B cell (primary cell): ENCODE results near the gene RPRD1A. TPM values are rescaled to one million over a fixed set of nuclear protein-coding genes. Genes with fewer than 3 reads are reported as not detected.

Experiments
- ATAC-seq: fragments of 200-7000 bp; cut with Tn5 transposase; one replicate; pipeline ENCODE4 v1.10.0; 2021; ENCODE audit warnings: low read depth, mild to moderate bottlenecking, moderate number of reproducible peaks, moderate library complexity
- CTCF ChIA-PET: fragments of 350-600 bp; sonication (Branson Sonifier 250); formaldehyde crosslinking; loops from one replicate; lab custom pipeline; 2021; ENCODE audit warnings: antibody characterized with exemption, inconsistent platforms; lab: Charles Lee
- POLR2A ChIA-PET: fragments of 350-600 bp; sonication (Branson Sonifier 250); formaldehyde crosslinking; loops from one replicate; lab custom pipeline; 2021; ENCODE audit warnings: antibody characterized with exemption; lab: Charles Lee
- DNase-seq: peaks from one replicate; pipeline ENCODE4 v3.0.0; 2013
- H2AFZ ChIP-seq: 2 replicates; pipeline ENCODE4 v1.6.1; 2012; ENCODE audit warnings: mild to moderate bottlenecking, low read depth, low read length; ENCODE audit not compliant: insufficient read depth, poor library complexity, severe bottlenecking
- H3K27ac ChIP-seq, 2 donors: 1 replicate in 1 of 2; 2 replicates in 1 of 2; pipeline ENCODE4 v1.5.1; 2012 to 2013; ENCODE audit warnings: low read length in 2 of 2, mild to moderate bottlenecking in 2 of 2, moderate library complexity in 1 of 2
- H3K27me3 ChIP-seq, 4 experiments: fragments of 200-600 bp in 1 of 4; sonication (generic) in 1 of 4; replicated peaks in 1 of 4; 1 replicate in 2 of 4; 2 replicates in 2 of 4; pipeline versions ENCODE4 v1.6.1 to v1.7.0; 2013 to 2016; ENCODE audit warnings: low read length in 3 of 4, mild to moderate bottlenecking in 2 of 4, mixed read lengths in 1 of 4, moderate library complexity in 1 of 4; ENCODE audit not compliant: insufficient read depth in 4 of 4, control insufficient read depth in 3 of 4; ENCODE audit errors: control extremely low read depth in 1 of 4
- H3K36me3 ChIP-seq, 2 experiments: replicated peaks in 1 of 2; 1 replicate in 1 of 2; 2 replicates in 1 of 2; pipeline versions ENCODE4 v1.6.1 to v1.7.1; 2013; ENCODE audit warnings: low read length in 1 of 2; ENCODE audit not compliant: insufficient read depth in 2 of 2, control insufficient read depth in 1 of 2; ENCODE audit errors: control extremely low read depth in 1 of 2, extremely low read depth in 1 of 2
- H3K4me1 ChIP-seq, 2 donors: fragments of 200-600 bp in 1 of 2; sonication (generic) in 1 of 2; 1 replicate in 1 of 2; 2 replicates in 1 of 2; pipeline versions ENCODE4 v1.5.1 to v1.6.1; 2013 to 2017; ENCODE audit warnings: low read length in 2 of 2; ENCODE audit not compliant: control insufficient read depth in 2 of 2, insufficient read depth in 2 of 2
- H3K4me2 ChIP-seq: replicated peaks from 2 replicates; pipeline ENCODE3; 2012; ENCODE audit warnings: mild to moderate bottlenecking, low read depth, low read length; ENCODE audit not compliant: poor library complexity, severe bottlenecking
- H3K4me3 ChIP-seq, 5 experiments: fragments of 200-600 bp in 1 of 5; sonication (generic) in 1 of 5; 1 replicate in 3 of 5; 2 replicates in 2 of 5; pipeline versions ENCODE4 v1.5.1 to v1.7.0; 2011 to 2016; ENCODE audit warnings: low read length in 4 of 5, mild to moderate bottlenecking in 4 of 5, low read depth in 2 of 5, control low read depth in 1 of 5, moderate library complexity in 1 of 5; ENCODE audit not compliant: insufficient read depth in 1 of 5; ENCODE audit errors: control extremely low read depth in 1 of 5, extremely low read depth in 1 of 5
- H3K79me2 ChIP-seq: fragments of 200-600 bp; sonication (generic); one replicate; pipeline ENCODE4 v1.6.0; 2016; ENCODE audit warnings: low read length; ENCODE audit not compliant: control insufficient read depth, insufficient read depth
- H3K9ac ChIP-seq: fragments of 200-600 bp; sonication (generic); 2 replicates; pipeline ENCODE4 v1.6.1; 2017; ENCODE audit warnings: mild to moderate bottlenecking, low read length, moderate library complexity
- H3K9me3 ChIP-seq, 3 donors: one replicate each; pipeline versions ENCODE4 v1.6.1 to v1.7.1; 2013; ENCODE audit warnings: low read length in 2 of 3; ENCODE audit not compliant: control insufficient read depth in 2 of 3, insufficient read depth in 1 of 3; ENCODE audit errors: control extremely low read depth in 1 of 3
- H4K20me1 ChIP-seq: 2 replicates; pipeline ENCODE4 v1.6.0; 2012; ENCODE audit warnings: mild to moderate bottlenecking, low read length; ENCODE audit not compliant: insufficient read depth, control insufficient read depth, poor library complexity, severe bottlenecking
- H3K27ac Mint-ChIP-seq: one replicate; pipeline ENCODE4 v1.8.0; 2021; ENCODE audit warnings: mixed read lengths
- H3K27me3 Mint-ChIP-seq: one replicate; pipeline ENCODE4 v1.8.0; 2021; ENCODE audit warnings: mixed read lengths
- H3K4me1 Mint-ChIP-seq: one replicate; pipeline ENCODE4 v1.8.0; 2021; ENCODE audit warnings: mixed read lengths
- H3K4me3 Mint-ChIP-seq: one replicate; pipeline ENCODE4 v1.8.0; 2021; ENCODE audit warnings: mixed read lengths
- H3K9me3 Mint-ChIP-seq: one replicate; pipeline ENCODE4 v1.8.0; 2022; ENCODE audit warnings: mixed read lengths; ENCODE audit not compliant: insufficient read depth
- CTCF ChIP-seq: fragments of 200-600 bp; IDR thresholded peaks from one replicate; pipeline ENCODE4 v1.8.0; 2022; ENCODE audit warnings: antibody characterized with exemption, mild to moderate bottlenecking
- EZH2 ChIP-seq: IDR thresholded peaks from 2 replicates; pipeline ENCODE4 v1.6.1; 2012; ENCODE audit warnings: borderline replicate concordance, low read depth, mild to moderate bottlenecking, moderate library complexity, low read length; ENCODE audit not compliant: insufficient read depth, poor library complexity, severe bottlenecking
- WGBS: methylation state at CpG from one replicate; pipeline ENCODE4 v1.1.5; 2013; ENCODE audit warnings: missing lambda C conversion rate; ENCODE audit not compliant: insufficient coverage; 5-methylcytosine and 5-hydroxymethylcytosine counted together
- intact Hi-C: fragments of 100-400 bp; cut with micrococcal nuclease; formaldehyde crosslinking; loops from one replicate; pipeline ENCODE4 v1.10.0; 2022
- polyA plus RNA-seq: library from polyadenylated mRNA; depleted of rRNA; stranded (reverse); fragments of >200 nt; gene quantifications from 2 replicates; pipeline ENCODE4 v1.2.3, GENCODE V29; 2012
- total RNA-seq, 2 donors: library from RNA; stranded (reverse); fragments of 120-200 nt in 1 of 2; gene quantifications; 1 replicate in 1 of 2; 2 replicates in 1 of 2; pipeline versions ENCODE4 v1.2.3 to v1.2.4, GENCODE V29; 2013 to 2022

Gene RPRD1A
- total and polyA plus RNA-seq, 2 donors (not counting 1 experiment from before 2014, with no cell fraction given): 27.6 to 62.6 TPM

DNA sequence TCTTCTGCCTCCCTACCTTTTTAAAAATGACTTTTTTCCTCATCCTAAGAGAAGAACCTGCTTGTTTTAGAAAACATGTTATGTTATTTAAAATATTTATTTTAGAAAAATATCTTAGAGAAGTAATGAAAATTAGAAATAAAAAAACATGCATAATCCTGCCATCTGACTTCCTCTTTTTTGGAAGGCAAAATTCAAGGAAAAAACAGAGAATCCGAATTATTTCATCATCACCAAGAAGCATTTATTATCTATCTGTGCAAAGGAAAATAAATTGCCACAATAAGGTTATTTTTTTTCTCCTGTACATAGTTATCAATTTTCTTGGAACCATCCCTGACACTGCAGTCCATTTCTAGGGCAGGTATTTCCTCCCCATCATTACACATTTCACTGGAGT is 47.4 kb upstream of the RPRD1A start:
- Histone ChIP-seq H3K27me3 (no peaks in the 10 kb centered on the region), H4K20me1 (no peaks in the 10 kb centered on the region), H3K4me2 (no peak overlapping the region), H3K4me3 (no peak overlapping the region), H3K9ac (no peak overlapping the region), H2AFZ (no peak overlapping the region), H3K9me3 (no peaks in the 10 kb centered on the region), H3K79me2 (no peaks in the 10 kb centered on the region), H3K27ac (no peak overlapping the region), H3K4me1 (no peaks in the 10 kb centered on the region), H3K36me3 (peaks cover 0 to 64% of the 10 kb centered on the region in 2 experiments)
- TF ChIP-seq CTCF: no peak
- no peak for TF ChIP-seq EZH2
- Mint-ChIP-seq H3K4me1 (no peaks in the 10 kb centered on the region), H3K27me3 (no peaks in the 10 kb centered on the region), H3K4me3 (no peak overlapping the region), H3K9me3 (no peaks in the 10 kb centered on the region), H3K27ac (no peak overlapping the region)
- ChIA-PET POLR2A (no interaction called here), CTCF (no interaction called here)
- intact Hi-C loops: no loop called here
- no peak for DNase-seq
- WGBS: no CpG with 5 or more reads among the region's 1 CpG
- ATAC-seq: no peak

DNA sequence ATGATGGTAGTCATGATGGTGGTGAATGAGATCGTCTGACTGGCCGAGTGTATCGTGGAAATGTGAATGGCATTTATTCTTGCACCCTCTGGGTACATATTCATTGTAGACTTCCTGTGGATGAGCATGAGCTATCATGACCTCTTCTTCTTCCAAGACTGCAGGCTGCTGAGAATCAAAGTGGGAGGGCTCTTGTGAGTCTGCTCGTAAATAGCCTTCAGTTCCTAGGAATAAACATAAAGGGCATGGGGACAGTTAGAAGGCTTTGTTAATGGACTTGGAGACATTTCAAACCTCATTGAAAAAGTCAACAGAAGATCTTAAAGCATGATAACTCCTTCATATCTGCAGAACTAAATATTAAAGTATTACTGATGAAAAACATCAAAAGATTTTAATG is 46.9 kb upstream of the RPRD1A start:
- Mint-ChIP-seq H3K27me3 (no peaks in the 10 kb centered on the region), H3K4me3 (no peak overlapping the region), H3K27ac (no peak overlapping the region), H3K4me1 (no peaks in the 10 kb centered on the region), H3K9me3 (no peaks in the 10 kb centered on the region)
- no peaks in the 10 kb centered on the region for H3K27me3 ChIP-seq
- ChIA-PET POLR2A (no interaction called here), CTCF (no interaction called here)
- no peak overlapping the region for H3K27ac ChIP-seq
- ATAC-seq (no peak), DNase-seq (no peak)
- H3K4me2 ChIP-seq: no peak overlapping the region
- H3K9ac ChIP-seq: no peak overlapping the region
- peaks cover 0 to 59% of the 10 kb centered on the region in 2 experiments for H3K36me3 ChIP-seq
- TF ChIP-seq EZH2 (no peak), CTCF (no peak)
- H4K20me1 ChIP-seq: no peaks in the 10 kb centered on the region
- no peaks in the 10 kb centered on the region for H3K4me1 ChIP-seq
- intact Hi-C loops: no loop called here
- H3K4me3 ChIP-seq: no peak overlapping the region
- H3K9me3 ChIP-seq: no peaks in the 10 kb centered on the region
- no peaks in the 10 kb centered on the region for H3K79me2 ChIP-seq
- no peak overlapping the region for H2AFZ ChIP-seq
- no CpG with 5 or more reads among the region's 4 CpGs for WGBS
